ENCODE data around the gene GRK5. TPM values are rescaled to one million over a fixed set of nuclear protein-coding genes. Genes with fewer than 3 reads are reported as not detected.
A peak's percentile ranks its signal among the peaks of the same experiment; 100 is the strongest.
"Not testable (repeated sequence)": the region's sequence is repeated elsewhere in the genome, so short reads cannot be mapped to it uniquely, and the experiment has no call there.

GRK5 gene
- total RNA-seq, 1 donor from 2014 or later, result 52.8 TPM

- H3K9me3 ChIP-seq (replicated peaks), result no peaks in the 10 kb centered on the region
- no peak for TF ChIP-seq CTCF (IDR thresholded peaks at IDR 0.05; ENCODE audit: borderline replicate concordance)
- intact Hi-C loops (cut with micrococcal nuclease), result no loop called here
- H3K27me3 ChIP-seq (ENCODE audit: low read depth), result no peaks in the 10 kb centered on the region
- H3K4me3 ChIP-seq, result no peak overlapping the region
- no peak overlapping the region for H3K27ac ChIP-seq (replicated peaks)
- H3K36me3 ChIP-seq, result peaks cover 95% of the 10 kb centered on the region
- peaks cover 23% of the 10 kb centered on the region for H3K4me1 ChIP-seq
- DNase-seq, result no peak
Observed at GRCh38 chr10:119427263-119427864, 220.0 kb downstream of the GRK5 start.

GRCh38 chr10:119428789-119429188 is 221.4 kb downstream of the GRK5 start:
- Histone ChIP-seq H3K4me3 (no peak overlapping the region), H3K36me3 (peaks cover 95% of the 10 kb centered on the region), H3K27ac (replicated peaks) (no peak overlapping the region), H3K4me1 (peaks cover 19% of the 10 kb centered on the region), H3K27me3 (ENCODE audit: low read depth) (no peaks in the 10 kb centered on the region), H3K9me3 (replicated peaks) (no peaks in the 10 kb centered on the region)
- DNase-seq, result no peak
- intact Hi-C loops (cut with micrococcal nuclease), result no loop called here
- TF ChIP-seq CTCF (IDR thresholded peaks at IDR 0.05; ENCODE audit: borderline replicate concordance), result no peak

- Histone ChIP-seq H3K36me3 (peaks cover 91% of the 10 kb centered on the region), H3K4me1 (peaks cover 17% of the 10 kb centered on the region), H3K9me3 (replicated peaks) (no peaks in the 10 kb centered on the region), H3K27me3 (ENCODE audit: low read depth) (no peaks in the 10 kb centered on the region), H3K4me3 (no peak overlapping the region), H3K27ac (replicated peaks) (no peak overlapping the region)
- intact Hi-C loops (cut with micrococcal nuclease), result no loop called here
- DNase-seq, result no peak
- no peak for TF ChIP-seq CTCF (IDR thresholded peaks at IDR 0.05; ENCODE audit: borderline replicate concordance)
Observed at GRCh38 chr10:119429771-119430170, 222.4 kb downstream of the GRK5 start.

GRCh38 chr10:119431034-119431772 is 223.8 kb downstream of the GRK5 start:
- TF ChIP-seq CTCF (IDR thresholded peaks at IDR 0.05; ENCODE audit: borderline replicate concordance), result no peak
- DNase-seq, result no peak
- Histone ChIP-seq H3K9me3 (replicated peaks) (no peaks in the 10 kb centered on the region), H3K27ac (replicated peaks) (peak overlapping the region; percentile 30), H3K27me3 (ENCODE audit: low read depth) (no peaks in the 10 kb centered on the region), H3K36me3 (peaks cover 93% of the 10 kb centered on the region), H3K4me3 (no peak overlapping the region), H3K4me1 (peaks cover 14% of the 10 kb centered on the region)
- intact Hi-C loops (cut with micrococcal nuclease), result no loop called here

- Histone ChIP-seq H3K27me3 (ENCODE audit: low read depth) (no peaks in the 10 kb centered on the region), H3K9me3 (replicated peaks) (no peaks in the 10 kb centered on the region), H3K4me3 (no peak overlapping the region), H3K27ac (replicated peaks) (no peak overlapping the region), H3K36me3 (peaks cover 93% of the 10 kb centered on the region), H3K4me1 (peaks cover 14% of the 10 kb centered on the region)
- intact Hi-C loops (cut with micrococcal nuclease), result no loop called here
- no peak for DNase-seq
- TF ChIP-seq CTCF (IDR thresholded peaks at IDR 0.05; ENCODE audit: borderline replicate concordance), result no peak
Observed at GRCh38 chr10:119431773-119432135, 224.4 kb downstream of the GRK5 start.

- DNase-seq, result not testable (repeated sequence)
- peaks cover 91% of the 10 kb centered on the region for H3K36me3 ChIP-seq
Observed at GRCh38 chr10:119434942-119435341, 227.6 kb downstream of the GRK5 start.

More at GRCh38 chr10:119434942-119435341, 227.6 kb downstream of the GRK5 start:
- peaks cover 11% of the 10 kb centered on the region for H3K4me1 ChIP-seq
- H3K27ac ChIP-seq (replicated peaks); H3K9me3 ChIP-seq (replicated peaks); H3K4me3 ChIP-seq; H3K27me3 ChIP-seq (ENCODE audit: low read depth); intact Hi-C loops (cut with micrococcal nuclease): not testable (repeated sequence)

Measured in left ventricle myocardium inferior (tissue), 1 donor.